Ovary (tissue), 3 donors: ENCODE data around the gene RPS27L.

Source experiments
- CTCF ChIP-seq, 3 donors: fragments of 450-650 bp in 2 of 3; fragments of 200-600 bp in 1 of 3; IDR thresholded peaks; one replicate each; pipeline versions ENCODE4 v1.5.1 to v1.8.0; 2016 to 2022; ENCODE audit warnings: antibody characterized with exemption in 3 of 3, mild to moderate bottlenecking in 1 of 3
- EP300 ChIP-seq: sonication (generic); formaldehyde crosslinking; IDR thresholded peaks from one replicate; pipeline ENCODE4 v1.6.1; 2017; ENCODE audit warnings: antibody characterized with exemption
- POLR2A ChIP-seq: fragments of 450-650 bp; IDR thresholded peaks from one replicate; pipeline ENCODE4 v1.6.1; 2017; ENCODE audit warnings: antibody characterized with exemption, mild to moderate bottlenecking, moderate library complexity
- donor health status: DM: no; HTN: no; CAD: no.

GRCh38 chr15:63104727-63105126 is 52.5 kb downstream of the RPS27L start:
- TF ChIP-seq CTCF (IDR thresholded peaks at IDR 0.05) (no peak), POLR2A (no peak), EP300 (no peak)
